Measurements from ENCODE around the gene NUAK1. TPM values are rescaled to one million over a fixed set of nuclear protein-coding genes. Genes with fewer than 3 reads are reported as not detected.

The NUAK1 gene
- total RNA-seq, 2 donors from 2014 or later = 14.0 to 16.8 TPM

DNA sequence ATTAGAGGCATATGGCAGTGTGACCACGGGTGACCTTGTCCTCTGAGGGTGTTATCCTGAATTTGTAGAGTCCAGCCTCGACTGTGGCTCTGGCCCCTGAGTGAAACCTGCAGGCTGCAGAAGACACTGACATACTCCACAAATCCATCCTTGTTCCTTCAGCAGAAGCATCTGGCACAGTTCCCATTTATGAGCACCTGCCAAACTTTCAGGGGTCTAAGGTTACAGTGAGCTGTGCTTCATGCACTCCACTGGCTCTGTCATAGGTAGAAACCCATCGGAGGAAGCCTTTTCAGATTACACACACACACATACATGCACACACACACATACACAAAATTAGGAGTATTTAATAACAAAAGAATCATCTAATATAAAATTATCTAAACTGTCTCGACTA is 13.6 kb upstream of the NUAK1 start:
- H3K4me1 ChIP-seq (ENCODE audit: control insufficient read depth, insufficient read depth, low read length) = no peaks in the 10 kb centered on the region
- H3K4me3 ChIP-seq (ENCODE audit: low read length) = no peak overlapping the region
- no peaks in the 10 kb centered on the region for H3K9me3 Mint-ChIP-seq
- no peaks in the 10 kb centered on the region for H3K36me3 ChIP-seq (ENCODE audit: control insufficient read depth, insufficient read depth, low read length)
- H3K27ac Mint-ChIP-seq = no peak overlapping the region
- H3K36me3 Mint-ChIP-seq (ENCODE audit: low read depth) = no peaks in the 10 kb centered on the region
- peak; percentile 36 for DNase-seq
- no peaks in the 10 kb centered on the region for H3K27me3 Mint-ChIP-seq (ENCODE audit: insufficient read depth)
- no peak overlapping the region for H3K4me3 Mint-ChIP-seq
- WGBS, 2 experiments (ENCODE audit: insufficient coverage in 1 of 2, insufficient read length in 1 of 2) = 96 to 100% methylated on average over 1 to 4 of the region's 4 CpGs
- H3K27me3 ChIP-seq (ENCODE audit: control insufficient read depth, insufficient read depth, low read length, poor library complexity, severe bottlenecking) = no peaks in the 10 kb centered on the region
- no peaks in the 10 kb centered on the region for H3K9me3 ChIP-seq (ENCODE audit: control insufficient read depth, low read length)
- no peak overlapping the region for H3K27ac ChIP-seq (ENCODE audit: low read depth, low read length)
- H3K4me1 Mint-ChIP-seq = peaks cover 2% of the 10 kb centered on the region
- H3K9ac ChIP-seq (ENCODE audit: extremely low read depth, low read length, poor library complexity, severe bottlenecking) = no peak overlapping the region
- TF ChIP-seq, protein P1, sequence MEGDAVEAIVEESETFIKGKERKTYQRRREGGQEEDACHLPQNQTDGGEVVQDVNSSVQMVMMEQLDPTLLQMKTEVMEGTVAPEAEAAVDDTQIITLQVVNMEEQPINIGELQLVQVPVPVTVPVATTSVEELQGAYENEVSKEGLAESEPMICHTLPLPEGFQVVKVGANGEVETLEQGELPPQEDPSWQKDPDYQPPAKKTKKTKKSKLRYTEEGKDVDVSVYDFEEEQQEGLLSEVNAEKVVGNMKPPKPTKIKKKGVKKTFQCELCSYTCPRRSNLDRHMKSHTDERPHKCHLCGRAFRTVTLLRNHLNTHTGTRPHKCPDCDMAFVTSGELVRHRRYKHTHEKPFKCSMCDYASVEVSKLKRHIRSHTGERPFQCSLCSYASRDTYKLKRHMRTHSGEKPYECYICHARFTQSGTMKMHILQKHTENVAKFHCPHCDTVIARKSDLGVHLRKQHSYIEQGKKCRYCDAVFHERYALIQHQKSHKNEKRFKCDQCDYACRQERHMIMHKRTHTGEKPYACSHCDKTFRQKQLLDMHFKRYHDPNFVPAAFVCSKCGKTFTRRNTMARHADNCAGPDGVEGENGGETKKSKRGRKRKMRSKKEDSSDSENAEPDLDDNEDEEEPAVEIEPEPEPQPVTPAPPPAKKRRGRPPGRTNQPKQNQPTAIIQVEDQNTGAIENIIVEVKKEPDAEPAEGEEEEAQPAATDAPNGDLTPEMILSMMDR (conservative IDR thresholded peaks at IDR 0.05) = no peak

DNA sequence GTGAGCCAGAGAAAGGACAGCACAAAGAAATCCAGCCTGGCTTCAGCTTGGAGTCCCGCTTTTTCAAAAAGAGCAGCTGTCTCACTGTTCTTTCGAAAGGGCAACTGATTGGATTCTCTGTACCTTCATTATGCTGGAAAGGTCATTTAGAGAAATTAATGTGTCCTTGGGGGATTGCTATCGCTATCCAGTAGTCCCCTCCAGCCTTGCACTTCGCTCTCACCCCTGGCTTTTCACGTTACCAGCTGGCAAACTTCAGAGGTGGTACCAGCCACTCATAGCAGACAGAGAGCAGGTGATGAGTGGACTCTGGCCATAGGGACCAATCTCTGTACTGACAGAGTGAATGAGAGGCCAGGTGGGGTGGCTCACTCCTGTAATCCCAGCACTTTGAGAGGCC is 11.8 kb upstream of the NUAK1 start:
- Histone ChIP-seq H3K9ac (ENCODE audit: extremely low read depth, low read length, poor library complexity, severe bottlenecking) (no peak overlapping the region), H3K4me1 (ENCODE audit: control insufficient read depth, insufficient read depth, low read length) (peaks cover 2% of the 10 kb centered on the region), H3K4me3 (ENCODE audit: low read length) (no peak overlapping the region), H3K36me3 (ENCODE audit: control insufficient read depth, insufficient read depth, low read length) (no peaks in the 10 kb centered on the region), H3K27ac (ENCODE audit: low read depth, low read length) (no peak overlapping the region), H3K27me3 (ENCODE audit: control insufficient read depth, insufficient read depth, low read length, poor library complexity, severe bottlenecking) (no peaks in the 10 kb centered on the region), H3K9me3 (ENCODE audit: control insufficient read depth, low read length) (no peaks in the 10 kb centered on the region)
- H3K27me3 Mint-ChIP-seq (ENCODE audit: insufficient read depth) = no peaks in the 10 kb centered on the region
- peaks cover 8% of the 10 kb centered on the region for H3K4me1 Mint-ChIP-seq
- 91 to 92% methylated on average over 2 to 5 of the region's 5 CpGs for WGBS, 2 experiments (ENCODE audit: insufficient coverage in 1 of 2, insufficient read length in 1 of 2)
- H3K27ac Mint-ChIP-seq = no peak overlapping the region
- no peaks in the 10 kb centered on the region for H3K9me3 Mint-ChIP-seq
- TF ChIP-seq, protein P1 (conservative IDR thresholded peaks at IDR 0.05) = no peak
- H3K4me3 Mint-ChIP-seq = no peak overlapping the region
- DNase-seq = peak; percentile 38
- no peaks in the 10 kb centered on the region for H3K36me3 Mint-ChIP-seq (ENCODE audit: low read depth)

DNA sequence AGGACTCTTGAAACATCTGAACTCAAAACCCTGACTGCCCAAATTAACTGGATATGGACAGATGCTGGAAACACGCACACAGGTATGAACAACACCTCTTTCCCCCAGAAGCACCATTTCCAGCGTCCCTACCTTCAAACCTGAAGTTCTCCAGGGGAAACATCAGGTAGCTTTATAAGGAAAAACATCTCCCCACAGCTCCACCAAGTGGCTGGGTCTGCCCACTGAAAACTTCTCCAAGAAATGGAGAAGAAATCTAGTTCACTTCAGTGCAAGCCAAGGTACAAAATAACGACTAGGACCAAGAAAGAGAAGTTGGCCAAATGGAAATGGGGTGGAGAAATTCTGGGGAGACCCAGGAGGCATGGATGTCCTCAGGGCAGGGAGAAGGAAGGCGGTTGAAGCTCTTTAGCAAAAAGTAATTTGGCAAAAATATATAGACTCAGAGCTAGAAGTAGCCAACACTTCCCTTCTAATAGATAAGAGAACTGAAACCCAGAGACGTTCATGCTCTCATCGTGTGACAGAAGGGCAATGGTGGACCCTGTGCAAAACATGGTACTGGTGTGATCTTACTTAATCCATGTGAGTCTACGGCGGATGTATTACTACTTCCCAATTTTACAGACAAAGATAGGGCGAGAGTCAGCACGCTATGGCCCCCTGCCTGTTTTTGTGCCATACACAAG is 10.5 kb upstream of the NUAK1 start:
- no peaks in the 10 kb centered on the region for H3K36me3 ChIP-seq (ENCODE audit: control insufficient read depth, insufficient read depth, low read length)
- no peak overlapping the region for H3K27ac ChIP-seq (ENCODE audit: low read depth, low read length)
- Mint-ChIP-seq H3K27me3 (ENCODE audit: insufficient read depth) (no peaks in the 10 kb centered on the region), H3K4me1 (peaks cover 20% of the 10 kb centered on the region), H3K9me3 (no peaks in the 10 kb centered on the region), H3K27ac (no peak overlapping the region), H3K4me3 (no peak overlapping the region), H3K36me3 (ENCODE audit: low read depth) (no peaks in the 10 kb centered on the region)
- TF ChIP-seq, protein P1 (conservative IDR thresholded peaks at IDR 0.05) = peak; percentile 81
- peak; percentile 90 for DNase-seq
- no peak overlapping the region for H3K4me3 ChIP-seq (ENCODE audit: low read length)
- 79% methylated on average over 10 of the region's 10 CpGs for WGBS, 2 experiments (ENCODE audit: insufficient coverage in 1 of 2, insufficient read length in 1 of 2)
- H3K4me1 ChIP-seq (ENCODE audit: control insufficient read depth, insufficient read depth, low read length) = peaks cover 5% of the 10 kb centered on the region
- H3K27me3 ChIP-seq (ENCODE audit: control insufficient read depth, insufficient read depth, low read length, poor library complexity, severe bottlenecking) = no peaks in the 10 kb centered on the region
- no peak overlapping the region for H3K9ac ChIP-seq (ENCODE audit: extremely low read depth, low read length, poor library complexity, severe bottlenecking)
- H3K9me3 ChIP-seq (ENCODE audit: control insufficient read depth, low read length) = no peaks in the 10 kb centered on the region

Data from endodermal cell (in vitro differentiated cells).